ENCODE measurements around the gene PARVB.

DNA sequence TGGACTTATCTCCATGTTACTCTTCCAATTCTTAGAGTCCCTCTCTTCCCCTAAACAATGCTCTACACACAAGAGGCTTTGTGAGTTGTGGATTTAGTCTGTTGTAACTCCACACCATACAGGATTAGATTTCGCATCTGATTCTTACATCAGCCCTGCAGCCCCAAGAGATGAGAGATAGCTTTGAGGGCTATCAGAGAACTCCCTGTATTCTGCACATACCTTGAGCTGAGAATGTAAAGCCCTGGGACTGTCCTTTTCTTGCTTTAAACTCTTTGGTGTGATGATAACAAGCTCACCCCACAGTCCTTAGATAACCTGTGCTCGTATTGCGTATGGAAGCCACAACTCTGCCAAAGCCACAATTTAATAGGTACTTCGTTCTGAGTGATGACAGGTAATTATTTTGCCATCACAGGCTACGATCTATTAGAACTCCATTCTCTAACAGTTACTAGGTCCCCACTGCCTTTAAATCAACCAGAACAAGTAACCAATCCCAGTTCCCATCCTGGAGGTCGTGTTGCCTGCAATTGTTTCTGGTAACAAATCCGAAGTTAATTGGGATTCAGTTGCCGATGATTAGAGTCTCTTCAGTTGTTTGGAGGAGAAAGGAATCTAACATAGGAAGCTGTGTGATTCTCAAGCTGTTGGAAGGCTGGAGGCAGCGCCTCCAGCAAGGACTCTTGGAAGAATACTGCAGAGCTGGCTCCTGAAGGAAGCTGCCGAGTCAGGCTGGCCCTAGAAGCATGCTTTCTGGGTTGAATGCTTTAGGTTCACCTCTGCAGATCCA, 155.3 kb downstream of the PARVB start:
- TF ChIP-seq, protein P1, sequence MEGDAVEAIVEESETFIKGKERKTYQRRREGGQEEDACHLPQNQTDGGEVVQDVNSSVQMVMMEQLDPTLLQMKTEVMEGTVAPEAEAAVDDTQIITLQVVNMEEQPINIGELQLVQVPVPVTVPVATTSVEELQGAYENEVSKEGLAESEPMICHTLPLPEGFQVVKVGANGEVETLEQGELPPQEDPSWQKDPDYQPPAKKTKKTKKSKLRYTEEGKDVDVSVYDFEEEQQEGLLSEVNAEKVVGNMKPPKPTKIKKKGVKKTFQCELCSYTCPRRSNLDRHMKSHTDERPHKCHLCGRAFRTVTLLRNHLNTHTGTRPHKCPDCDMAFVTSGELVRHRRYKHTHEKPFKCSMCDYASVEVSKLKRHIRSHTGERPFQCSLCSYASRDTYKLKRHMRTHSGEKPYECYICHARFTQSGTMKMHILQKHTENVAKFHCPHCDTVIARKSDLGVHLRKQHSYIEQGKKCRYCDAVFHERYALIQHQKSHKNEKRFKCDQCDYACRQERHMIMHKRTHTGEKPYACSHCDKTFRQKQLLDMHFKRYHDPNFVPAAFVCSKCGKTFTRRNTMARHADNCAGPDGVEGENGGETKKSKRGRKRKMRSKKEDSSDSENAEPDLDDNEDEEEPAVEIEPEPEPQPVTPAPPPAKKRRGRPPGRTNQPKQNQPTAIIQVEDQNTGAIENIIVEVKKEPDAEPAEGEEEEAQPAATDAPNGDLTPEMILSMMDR (IDR thresholded peaks at IDR 0.05; ENCODE audit: low read depth, low read length) = no peak
- no peak for TF ChIP-seq POLR2A (IDR thresholded peaks at IDR 0.05; ENCODE audit: extremely low read depth, insufficient read length)
- TF ChIP-seq, protein P2, sequence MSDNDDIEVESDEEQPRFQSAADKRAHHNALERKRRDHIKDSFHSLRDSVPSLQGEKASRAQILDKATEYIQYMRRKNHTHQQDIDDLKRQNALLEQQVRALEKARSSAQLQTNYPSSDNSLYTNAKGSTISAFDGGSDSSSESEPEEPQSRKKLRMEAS (IDR thresholded peaks at IDR 0.05; ENCODE audit: low read depth, low read length) = no peak
